Liver (tissue), 9 donors: ENCODE results near the gene ST3GAL5. TPM values are rescaled to one million over a fixed set of nuclear protein-coding genes. Genes with fewer than 3 reads are reported as not detected.

ENCODE experiments used
- DNase-seq: peaks from one replicate; pipeline ENCODE4 v3.0.0-alpha.2; 2017; ENCODE audit warnings: low spot score
- H3K27ac ChIP-seq, 2 donors: one replicate each; pipeline ENCODE4 v1.7.0; 2013; ENCODE audit warnings: inconsistent platforms in 2 of 2, low read length in 2 of 2, control low read depth in 1 of 2, low read depth in 1 of 2, mild to moderate bottlenecking in 1 of 2
- H3K27me3 ChIP-seq, 4 donors: one replicate each; pipeline versions ENCODE4 v1.6.1 to v1.7.0; 2013; ENCODE audit warnings: low read length in 3 of 4, inconsistent platforms in 1 of 4, mild to moderate bottlenecking in 1 of 4, moderate library complexity in 1 of 4; ENCODE audit not compliant: control insufficient read depth in 4 of 4, insufficient read depth in 4 of 4
- H3K36me3 ChIP-seq, 4 donors: one replicate each; pipeline versions ENCODE4 v1.6.1 to v1.7.0; 2013; ENCODE audit warnings: low read length in 3 of 4, mild to moderate bottlenecking in 3 of 4, low read depth in 1 of 4, moderate library complexity in 1 of 4; ENCODE audit not compliant: control insufficient read depth in 4 of 4, insufficient read depth in 3 of 4
- H3K4me1 ChIP-seq, 4 donors: one replicate each; pipeline versions ENCODE4 v1.6.1 to v1.7.0; 2013; ENCODE audit warnings: low read length in 3 of 4, mild to moderate bottlenecking in 3 of 4, moderate library complexity in 1 of 4; ENCODE audit not compliant: control insufficient read depth in 4 of 4, insufficient read depth in 4 of 4
- H3K4me3 ChIP-seq, 3 donors: one replicate each; pipeline versions ENCODE4 v1.6.1 to v1.7.0; 2013; ENCODE audit warnings: low read length in 3 of 3, control low read depth in 1 of 3, low read depth in 1 of 3, mild to moderate bottlenecking in 1 of 3
- H3K9ac ChIP-seq, 2 donors: one replicate each; pipeline ENCODE4 v1.7.0; 2013; ENCODE audit warnings: low read length in 2 of 2, mild to moderate bottlenecking in 2 of 2, moderate library complexity in 2 of 2, control low read depth in 1 of 2, low read depth in 1 of 2
- H3K9me3 ChIP-seq, 4 donors: one replicate each; pipeline versions ENCODE4 v1.6.1 to v1.7.0; 2013; ENCODE audit warnings: low read length in 3 of 4; ENCODE audit not compliant: control insufficient read depth in 4 of 4
- CTCF ChIP-seq: fragments of 150-350 bp; IDR thresholded peaks from 2 replicates; pipeline ENCODE4 v1.5.1; 2017; ENCODE audit warnings: improper control_type of control experiment, low read depth, low read length; ENCODE audit not compliant: missing input control
- EGR1 ChIP-seq, 2 donors: IDR thresholded peaks; 2 replicates each; pipeline ENCODE4 v1.6.1; 2016 to 2018; ENCODE audit warnings: antibody characterized with exemption in 2 of 2, low read depth in 2 of 2
- FOXA1 ChIP-seq: IDR thresholded peaks from 2 replicates; pipeline ENCODE4 v1.6.1; 2016; ENCODE audit warnings: antibody characterized with exemption
- GABPA ChIP-seq, 2 donors: IDR thresholded peaks in 1 of 2; conservative IDR thresholded peaks in 1 of 2; 2 replicates each; pipeline ENCODE4 v1.6.1; 2016; ENCODE audit warnings: antibody characterized with exemption in 2 of 2, mild to moderate bottlenecking in 1 of 2, moderate library complexity in 1 of 2
- HNF4A ChIP-seq, 2 donors: conservative IDR thresholded peaks; 2 replicates each; pipeline ENCODE4 v1.6.1; 2016; ENCODE audit warnings: antibody characterized with exemption in 2 of 2, mild to moderate bottlenecking in 2 of 2
- JUND ChIP-seq, 2 donors: IDR thresholded peaks; 2 replicates each; pipeline ENCODE4 v1.6.1; 2016; ENCODE audit warnings: antibody characterized with exemption in 2 of 2
- NR2F2 ChIP-seq: IDR thresholded peaks from 2 replicates; pipeline ENCODE4 v1.6.1; 2016; ENCODE audit warnings: antibody characterized with exemption
- RAD21 ChIP-seq, 2 donors: IDR thresholded peaks; 2 replicates each; pipeline ENCODE4 v1.6.1; 2016; ENCODE audit warnings: antibody characterized with exemption in 2 of 2, mild to moderate bottlenecking in 2 of 2
- REST ChIP-seq: IDR thresholded peaks from 2 replicates; pipeline ENCODE4 v1.6.1; 2016; ENCODE audit warnings: antibody characterized with exemption, mild to moderate bottlenecking
- RXRA ChIP-seq, 2 donors: IDR thresholded peaks; 2 replicates each; pipeline ENCODE4 v1.6.1; 2017 to 2018; ENCODE audit warnings: antibody characterized with exemption in 2 of 2, mild to moderate bottlenecking in 1 of 2
- SP1 ChIP-seq: IDR thresholded peaks from 2 replicates; pipeline ENCODE4 v1.6.1; 2018; ENCODE audit warnings: antibody characterized with exemption, mild to moderate bottlenecking
- YY1 ChIP-seq: IDR thresholded peaks from 2 replicates; pipeline ENCODE4 v1.6.1; 2016; ENCODE audit warnings: antibody characterized with exemption, mild to moderate bottlenecking
- ZBTB33 ChIP-seq: IDR thresholded peaks from 2 replicates; pipeline ENCODE4 v1.6.1; 2016; ENCODE audit warnings: antibody characterized with exemption
- WGBS: extraction: QIAGEN DNeasy Blood & Tissue Kit; methylation state at CpG from one replicate; pipeline ENCODE4 v1.1.7; 2013; 5-methylcytosine and 5-hydroxymethylcytosine counted together
- polyA plus RNA-seq, 2 donors: library from polyadenylated mRNA; stranded (reverse) in 1 of 2; unstranded in 1 of 2; fragments of 200-250 nt in 1 of 2; fragments of >200 nt in 1 of 2; fragmentation: Nextera tagmentation in 1 of 2; extraction: Ambion mirVana in 1 of 2; gene quantifications; one replicate each; pipeline versions ENCODE4 v1.2.1 to v1.2.3, GENCODE V29; 2013 to 2015
- total RNA-seq, 2 donors: library from RNA; depleted of rRNA; stranded (reverse); fragments of >200 nt; gene quantifications; one replicate each; pipeline ENCODE4 v1.2.3, GENCODE V29; 2014
- donor health status: healthy.
- donor health status: healthy.
- donor health status: healthy.
- donor health status: healthy.
- donor health status: healthy.

Gene ST3GAL5
- total and polyA plus RNA-seq, 4 donors: 4.5 to 17.0 (median 9.0) TPM

GRCh38 chr2:85811180-85812093 is 77.4 kb downstream of the ST3GAL5 start:
- Histone ChIP-seq H3K4me1 (peaks cover 12 to 36% (median 19%) of the 10 kb centered on the region in 4 donors), H3K27me3 (no peaks in the 10 kb centered on the region), H3K9me3 (no peaks in the 10 kb centered on the region), H3K4me3 (no peak overlapping the region), H3K36me3 (no peaks in the 10 kb centered on the region), H3K9ac (no peak overlapping the region), H3K27ac (no peak overlapping the region)
- TF ChIP-seq JUND (IDR thresholded peaks at IDR 0.05) (no peak), RAD21 (IDR thresholded peaks at IDR 0.05) (no peak), REST (no peak), RXRA (IDR thresholded peaks at IDR 0.05) (no peak), GABPA (IDR thresholded peaks at IDR 0.05 in 1 of 2, conservative IDR thresholded peaks at IDR 0.05 in 1 of 2) (no peak), CTCF (no peak), HNF4A (conservative IDR thresholded peaks at IDR 0.05) (no peak), SP1 (no peak), FOXA1 (no peak), EGR1 (IDR thresholded peaks at IDR 0.05; ENCODE audit: low read depth in 2 of 2) (no peak), NR2F2 (no peak)
- DNase-seq: no peak
- WGBS: 69% methylated on average over 41 of the region's 41 CpGs

DNA sequence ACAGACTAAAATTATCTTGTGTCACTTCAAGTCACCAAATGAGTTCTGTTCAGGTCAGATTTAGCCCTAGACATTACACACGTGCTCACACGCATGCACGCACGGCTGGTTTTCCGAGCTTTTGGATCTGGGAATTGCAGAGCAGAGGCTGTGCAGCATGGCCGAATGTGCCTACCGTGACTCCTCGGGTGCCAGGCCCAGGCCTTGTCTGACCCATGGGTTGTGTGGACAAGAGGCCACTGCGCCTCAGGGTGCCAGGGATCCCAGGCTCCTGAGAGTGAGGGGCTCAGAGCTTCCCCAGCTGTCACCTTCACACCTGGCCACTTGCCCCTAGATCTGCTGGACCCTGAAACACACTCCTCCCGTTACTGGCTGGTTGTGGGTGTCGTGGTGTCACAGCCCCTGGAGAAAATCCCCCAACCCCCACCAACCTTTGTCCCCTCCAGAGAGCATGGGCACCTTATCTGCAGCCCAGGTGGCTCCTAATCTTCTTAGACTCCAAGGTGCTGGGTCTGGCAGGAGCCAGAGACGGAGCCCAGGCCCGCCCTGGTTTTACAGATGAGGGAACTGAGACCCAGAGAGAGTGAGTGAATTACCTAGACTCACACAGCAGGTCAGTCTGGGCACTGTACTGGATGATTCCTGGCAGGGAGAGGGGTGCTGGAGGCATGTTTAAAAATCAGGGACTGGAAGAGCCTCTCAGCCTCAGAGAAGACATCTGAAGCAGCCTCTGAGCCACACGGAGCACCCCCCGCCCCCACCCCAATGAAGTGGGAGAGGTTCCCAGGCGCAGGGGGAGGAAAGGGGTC is 78.2 kb downstream of the ST3GAL5 start:
- Histone ChIP-seq H3K9me3 (no peaks in the 10 kb centered on the region), H3K4me3 (no peak overlapping the region), H3K27ac (no peak overlapping the region), H3K4me1 (peaks cover 18 to 43% (median 24%) of the 10 kb centered on the region in 4 donors), H3K27me3 (no peaks in the 10 kb centered on the region), H3K36me3 (no peaks in the 10 kb centered on the region), H3K9ac (no peak overlapping the region)
- DNase-seq: no peak
- no peak for TF ChIP-seq EGR1 (IDR thresholded peaks at IDR 0.05; ENCODE audit: low read depth in 2 of 2)
- no peak for TF ChIP-seq NR2F2
- no peak for TF ChIP-seq ZBTB33
- no peak for TF ChIP-seq YY1
- no peak for TF ChIP-seq CTCF
- WGBS: 87% methylated on average over 16 of the region's 16 CpGs
